GM12873 (cell line): ENCODE results near the gene PODXL2.

Experiments
- TF ChIP-seq, protein P1 (sequence below): IDR thresholded peaks from 2 replicates; pipeline ENCODE4 v1.5.1; 2012; ENCODE audit warnings: low read depth, mild to moderate bottlenecking, moderate library complexity, low read length, control low read depth; ENCODE audit not compliant: insufficient read depth; ENCODE audit errors: missing control alignments

PODXL2 gene

DNA sequence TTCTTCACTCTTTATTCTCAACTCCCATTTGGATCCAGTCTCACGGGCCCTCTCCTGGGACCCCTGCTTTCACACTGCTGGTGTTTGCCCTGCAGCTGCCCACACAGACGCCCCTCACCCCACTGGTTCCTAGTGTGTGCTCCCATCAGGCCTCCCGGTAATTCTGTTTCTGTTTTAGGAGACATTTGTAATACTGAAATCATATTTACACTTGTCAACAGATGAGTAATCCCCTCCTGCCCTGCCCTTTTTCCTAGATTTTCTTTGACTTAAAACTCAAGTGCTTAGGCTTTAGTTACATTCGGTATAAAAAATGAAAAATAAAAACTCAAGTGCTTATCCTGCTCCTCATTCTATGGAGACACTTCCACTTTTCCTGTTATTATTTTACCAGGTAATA lies 25.4 kb downstream of the PODXL2 start:
- TF ChIP-seq, protein P1, sequence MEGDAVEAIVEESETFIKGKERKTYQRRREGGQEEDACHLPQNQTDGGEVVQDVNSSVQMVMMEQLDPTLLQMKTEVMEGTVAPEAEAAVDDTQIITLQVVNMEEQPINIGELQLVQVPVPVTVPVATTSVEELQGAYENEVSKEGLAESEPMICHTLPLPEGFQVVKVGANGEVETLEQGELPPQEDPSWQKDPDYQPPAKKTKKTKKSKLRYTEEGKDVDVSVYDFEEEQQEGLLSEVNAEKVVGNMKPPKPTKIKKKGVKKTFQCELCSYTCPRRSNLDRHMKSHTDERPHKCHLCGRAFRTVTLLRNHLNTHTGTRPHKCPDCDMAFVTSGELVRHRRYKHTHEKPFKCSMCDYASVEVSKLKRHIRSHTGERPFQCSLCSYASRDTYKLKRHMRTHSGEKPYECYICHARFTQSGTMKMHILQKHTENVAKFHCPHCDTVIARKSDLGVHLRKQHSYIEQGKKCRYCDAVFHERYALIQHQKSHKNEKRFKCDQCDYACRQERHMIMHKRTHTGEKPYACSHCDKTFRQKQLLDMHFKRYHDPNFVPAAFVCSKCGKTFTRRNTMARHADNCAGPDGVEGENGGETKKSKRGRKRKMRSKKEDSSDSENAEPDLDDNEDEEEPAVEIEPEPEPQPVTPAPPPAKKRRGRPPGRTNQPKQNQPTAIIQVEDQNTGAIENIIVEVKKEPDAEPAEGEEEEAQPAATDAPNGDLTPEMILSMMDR = no peak

DNA sequence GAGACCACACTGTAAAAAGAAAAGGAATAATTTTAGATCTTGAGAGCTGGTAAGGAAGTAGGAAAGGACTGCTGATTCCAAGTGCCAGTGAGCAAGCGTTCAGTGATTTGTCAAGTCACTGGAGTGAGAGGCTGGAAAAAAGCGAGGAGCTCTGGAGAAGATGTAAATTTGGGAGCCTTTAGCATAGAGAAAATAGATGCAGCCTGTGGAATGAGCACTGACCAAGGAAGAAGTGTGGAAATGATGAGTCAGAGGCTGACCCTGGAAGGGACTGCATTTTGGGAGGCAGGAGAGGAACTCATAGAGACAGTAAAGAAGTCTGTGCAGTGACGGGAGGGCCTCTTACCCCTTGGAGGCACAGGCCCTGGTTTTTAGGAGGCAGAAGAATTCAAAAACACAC lies 26.7 kb downstream of the PODXL2 start:
- TF ChIP-seq, protein P1 = no peak

DNA sequence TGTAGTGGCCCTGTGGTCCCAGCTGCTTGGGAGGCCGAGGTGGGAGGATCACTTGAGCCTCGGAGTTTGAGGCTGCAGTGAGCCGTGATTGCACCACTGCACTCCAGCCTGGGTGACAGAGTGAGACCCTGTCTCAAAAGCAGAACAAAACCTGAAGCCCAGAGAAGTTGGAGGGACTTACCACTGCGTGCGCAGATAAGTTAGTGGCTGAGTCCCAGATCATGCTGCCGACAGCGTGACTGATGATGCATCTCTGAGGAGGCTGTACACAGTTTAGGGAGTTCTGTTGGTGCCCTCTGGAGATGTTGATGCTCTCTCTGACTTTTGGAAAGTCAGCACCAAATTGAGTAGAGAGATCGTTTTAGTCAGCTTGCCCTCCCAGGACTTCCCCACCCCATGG lies 27.9 kb downstream of the PODXL2 start:
- TF ChIP-seq, protein P1 = no peak

DNA sequence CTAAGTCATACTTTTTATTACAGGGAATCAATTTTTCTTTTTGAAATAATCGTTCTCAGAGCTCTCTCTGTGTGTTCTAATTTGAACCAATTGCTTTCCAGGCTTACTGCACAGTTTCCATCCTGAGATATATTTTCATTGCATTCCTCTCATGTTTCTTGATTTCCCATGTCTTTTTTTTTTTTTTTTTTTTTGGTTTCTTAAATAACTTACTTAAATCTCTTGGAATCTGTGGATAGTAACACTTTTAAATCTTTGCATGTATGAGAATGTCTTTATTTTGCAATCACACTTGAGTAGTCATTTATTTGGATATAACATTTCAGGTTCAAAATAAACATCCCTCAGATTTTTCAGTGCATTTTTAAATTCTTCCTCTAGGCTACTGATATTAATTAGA lies 29.2 kb downstream of the PODXL2 start:
- TF ChIP-seq, protein P1 = no peak

DNA sequence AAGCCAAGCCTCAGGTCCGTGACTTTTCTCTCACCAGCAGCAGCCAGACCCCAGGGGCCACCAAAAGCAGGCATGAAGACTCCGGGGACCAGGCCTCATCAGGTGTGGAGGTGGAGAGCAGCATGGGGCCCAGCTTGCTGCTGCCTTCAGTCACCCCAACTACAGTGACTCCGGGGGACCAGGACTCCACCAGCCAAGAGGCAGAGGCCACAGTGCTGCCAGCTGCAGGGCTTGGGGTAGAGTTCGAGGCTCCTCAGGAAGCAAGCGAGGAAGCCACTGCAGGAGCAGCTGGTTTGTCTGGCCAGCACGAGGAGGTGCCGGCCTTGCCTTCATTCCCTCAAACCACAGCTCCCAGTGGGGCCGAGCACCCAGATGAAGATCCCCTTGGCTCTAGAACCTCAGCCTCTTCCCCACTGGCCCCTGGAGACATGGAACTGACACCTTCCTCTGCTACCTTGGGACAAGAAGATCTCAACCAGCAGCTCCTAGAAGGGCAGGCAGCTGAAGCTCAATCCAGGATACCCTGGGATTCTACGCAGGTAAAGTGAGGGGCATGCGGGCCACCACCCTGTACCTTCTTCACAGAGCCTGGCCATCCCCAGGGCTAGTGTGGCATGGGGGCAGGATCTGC lies 31.8 kb downstream of the PODXL2 start:
- TF ChIP-seq, protein P1 = no peak

DNA sequence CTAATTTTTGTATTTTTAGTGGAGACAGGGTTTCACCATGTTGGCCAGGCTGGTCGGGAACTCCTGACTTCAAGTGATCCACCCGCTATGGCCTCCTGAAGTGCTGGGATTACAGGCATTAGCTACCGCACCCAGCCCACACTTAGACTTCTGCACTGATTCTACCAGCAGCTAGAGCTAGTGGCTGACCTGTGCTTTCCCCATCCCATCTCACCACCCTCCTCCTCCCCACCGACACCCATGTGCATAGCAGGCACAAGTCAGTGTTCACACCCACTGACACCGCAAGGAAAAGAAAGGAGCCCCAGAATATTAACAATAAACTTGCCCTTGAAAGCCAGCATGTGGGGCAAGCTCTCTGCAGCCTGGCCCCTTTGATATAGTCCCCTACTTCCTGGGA lies 32.6 kb downstream of the PODXL2 start:
- TF ChIP-seq, protein P1 = no peak

DNA sequence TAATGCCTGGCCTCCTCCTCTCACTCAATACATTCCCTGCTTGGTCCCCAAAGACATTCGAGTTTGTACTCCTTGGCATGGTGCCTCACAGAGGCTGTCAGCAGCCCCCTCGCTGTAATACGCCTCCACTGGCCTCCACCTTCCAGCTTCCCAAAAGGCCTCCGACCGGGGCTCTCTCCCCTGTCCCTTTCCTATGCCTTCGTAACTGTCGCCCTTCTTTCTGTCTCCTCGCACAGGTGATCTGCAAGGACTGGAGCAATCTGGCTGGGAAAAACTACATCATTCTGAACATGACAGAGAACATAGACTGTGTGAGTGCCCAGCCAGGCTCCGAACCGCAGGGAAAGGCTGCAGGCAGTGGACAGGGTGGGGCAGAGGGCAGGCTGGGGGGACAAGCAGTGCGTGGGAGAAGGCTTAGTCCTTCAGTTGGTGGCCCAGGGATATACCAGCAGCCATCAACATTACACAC lies 33.0 kb downstream of the PODXL2 start:
- TF ChIP-seq, protein P1 = no peak
